Putamen (tissue), 1 donor: Measurements from ENCODE around the gene APC2.
"Not testable (repeated sequence)": the region's sequence is repeated elsewhere in the genome, so short reads cannot be mapped to it uniquely, and the experiment has no call there.

ENCODE experiments used
- DNase-seq: peaks from one replicate; pipeline ENCODE4 v3.0.0-alpha.2; 2016; ENCODE audit warnings: low spot score

APC2 gene

DNA sequence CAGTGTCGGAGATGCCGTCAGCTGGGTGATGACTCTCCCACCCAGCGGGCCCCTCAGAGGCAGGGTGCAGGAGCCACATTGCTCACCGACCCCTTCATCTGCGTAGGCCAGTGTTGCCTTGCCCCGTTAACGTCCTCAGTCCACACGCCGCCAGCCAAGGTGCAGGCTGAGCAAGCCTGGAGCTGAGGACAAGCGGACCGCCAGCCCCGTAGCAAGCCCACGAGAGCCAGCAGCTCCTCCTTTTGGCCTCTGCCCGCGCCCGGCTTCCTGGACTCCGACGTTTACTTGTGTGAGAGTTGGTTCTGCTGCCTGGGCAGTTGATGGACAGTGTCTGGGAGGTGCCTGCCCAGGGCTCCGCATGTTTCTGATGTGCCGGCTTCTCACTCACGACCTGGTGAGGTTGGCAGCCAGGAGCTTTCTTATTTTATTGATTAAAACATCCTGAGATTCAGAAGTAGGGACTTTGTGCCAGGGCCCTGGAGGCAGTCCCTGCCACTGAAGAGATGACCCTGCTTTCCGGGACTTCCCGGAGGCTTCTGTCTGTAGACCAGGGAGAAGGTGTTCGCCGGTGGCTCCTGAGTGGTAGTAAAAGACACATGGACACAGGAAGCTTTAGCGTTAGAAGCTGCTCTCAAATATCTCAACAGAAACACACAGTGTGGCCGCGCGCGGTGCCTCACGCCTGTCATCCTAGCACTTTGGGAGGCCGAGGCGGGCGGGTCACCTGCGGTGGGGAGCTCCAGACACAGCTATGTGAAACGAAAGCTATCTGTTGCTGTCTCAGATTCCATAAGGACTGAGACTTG is 36.7 kb upstream of the APC2 start:
- DNase-seq = no peak

DNA sequence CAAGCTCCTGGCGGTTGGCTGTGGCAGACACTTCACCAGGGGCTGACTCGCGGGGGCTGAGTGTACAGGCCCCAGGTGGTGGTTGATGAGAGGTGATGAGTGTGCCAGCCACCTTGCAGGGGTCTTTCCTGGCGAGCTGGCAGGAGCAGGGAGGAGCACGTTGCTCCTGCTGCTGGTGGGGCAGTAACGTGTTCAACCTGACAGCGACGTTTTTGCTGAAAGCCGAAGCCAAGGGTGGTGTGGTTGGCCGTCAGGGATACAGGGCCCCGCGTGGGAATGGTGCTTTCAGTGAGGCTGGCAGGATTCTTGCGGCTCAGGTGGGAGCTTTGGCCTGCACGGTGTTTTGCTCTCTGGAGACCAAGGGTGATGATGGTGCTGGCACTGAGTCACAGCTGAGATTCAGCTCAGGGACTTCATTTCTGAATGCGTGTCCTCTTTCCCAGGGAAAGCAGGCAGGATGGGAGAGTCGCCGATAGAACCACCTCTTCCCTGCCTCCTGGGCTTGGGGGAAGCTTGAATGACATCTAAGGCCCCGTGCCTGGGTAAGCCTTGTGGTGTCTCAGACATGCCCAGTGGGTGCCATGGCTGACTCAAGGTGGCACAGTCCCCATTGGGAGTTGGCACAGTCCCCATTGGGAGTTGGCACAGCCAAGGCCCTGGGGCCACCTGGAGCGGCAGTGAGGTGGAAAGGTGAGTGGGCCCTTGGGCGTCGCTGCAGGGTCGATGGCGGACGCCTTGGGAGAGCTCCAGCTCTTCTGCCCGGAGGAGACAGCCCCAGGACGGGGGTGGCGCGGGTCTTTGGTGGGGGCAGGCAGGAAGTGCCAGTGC is 33.7 kb upstream of the APC2 start:
- no peak for DNase-seq

- DNase-seq = no peak
These were observed 32.8 kb upstream of the APC2 start for GRCh38 chr19:1417145-1417544.

DNA sequence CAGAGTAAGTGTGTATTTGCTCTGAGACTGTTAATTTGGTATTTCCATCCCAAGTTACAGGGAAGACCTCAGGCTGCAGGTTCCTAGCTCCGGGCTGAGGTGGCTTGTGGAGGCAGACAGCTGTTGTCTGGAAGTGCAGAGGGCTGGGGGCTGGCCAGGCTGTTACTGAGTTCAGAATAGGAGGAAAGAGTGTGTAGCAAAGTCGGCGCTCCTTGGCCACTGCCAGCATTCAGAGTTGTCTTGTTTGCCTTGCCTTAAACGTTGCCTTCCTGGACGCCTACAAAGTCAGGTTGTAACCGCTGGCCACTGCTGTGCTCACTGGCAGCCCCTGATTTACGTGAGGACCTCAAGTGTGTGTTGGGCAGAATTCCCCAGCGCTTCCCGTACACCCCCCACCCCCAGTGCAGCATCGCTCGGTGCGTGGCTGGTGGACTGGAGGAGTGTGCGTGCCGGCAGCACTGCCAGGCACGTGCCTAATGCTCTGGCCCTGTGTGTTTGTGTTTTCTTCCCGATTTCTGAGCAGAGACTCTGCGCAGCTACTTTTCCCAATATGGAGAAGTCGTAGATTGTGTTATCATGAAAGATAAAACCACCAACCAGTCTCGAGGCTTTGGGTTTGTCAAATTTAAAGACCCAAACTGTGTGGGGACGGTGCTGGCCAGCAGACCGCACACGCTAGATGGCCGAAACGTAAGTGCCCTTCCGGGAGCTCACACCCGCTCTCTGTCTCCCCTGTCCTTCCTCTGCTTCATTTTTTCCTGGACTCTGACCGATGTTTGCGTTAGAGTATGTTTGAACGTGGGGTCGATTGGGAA is 32.0 kb upstream of the APC2 start:
- no peak for DNase-seq

GRCh38 chr19:1418496-1418775 is 31.5 kb upstream of the APC2 start:
- no peak for DNase-seq

- DNase-seq = no peak
These were observed 30.8 kb upstream of the APC2 start for GRCh38 chr19:1418951-1419738.

DNA sequence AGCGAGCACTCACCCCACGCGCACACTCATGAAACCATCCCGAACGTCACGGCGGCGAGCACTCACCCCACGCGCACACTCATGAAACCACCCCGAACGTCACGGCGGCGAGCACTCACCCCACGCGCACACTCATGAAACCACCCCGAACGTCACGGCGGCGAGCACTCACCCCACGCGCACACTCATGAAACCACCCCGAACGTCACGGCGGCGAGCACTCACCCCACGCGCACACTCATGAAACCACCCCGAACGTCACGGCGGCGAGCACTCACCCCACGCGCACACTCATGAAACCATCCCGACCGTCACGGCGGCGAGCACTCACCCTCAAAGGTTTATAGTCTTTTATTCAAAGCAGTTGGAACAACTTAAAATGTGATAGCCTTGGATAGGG is 29.8 kb upstream of the APC2 start:
- DNase-seq = not testable (repeated sequence)

GRCh38 chr19:1420590-1420989 is 29.3 kb upstream of the APC2 start:
- no peak for DNase-seq

DNA sequence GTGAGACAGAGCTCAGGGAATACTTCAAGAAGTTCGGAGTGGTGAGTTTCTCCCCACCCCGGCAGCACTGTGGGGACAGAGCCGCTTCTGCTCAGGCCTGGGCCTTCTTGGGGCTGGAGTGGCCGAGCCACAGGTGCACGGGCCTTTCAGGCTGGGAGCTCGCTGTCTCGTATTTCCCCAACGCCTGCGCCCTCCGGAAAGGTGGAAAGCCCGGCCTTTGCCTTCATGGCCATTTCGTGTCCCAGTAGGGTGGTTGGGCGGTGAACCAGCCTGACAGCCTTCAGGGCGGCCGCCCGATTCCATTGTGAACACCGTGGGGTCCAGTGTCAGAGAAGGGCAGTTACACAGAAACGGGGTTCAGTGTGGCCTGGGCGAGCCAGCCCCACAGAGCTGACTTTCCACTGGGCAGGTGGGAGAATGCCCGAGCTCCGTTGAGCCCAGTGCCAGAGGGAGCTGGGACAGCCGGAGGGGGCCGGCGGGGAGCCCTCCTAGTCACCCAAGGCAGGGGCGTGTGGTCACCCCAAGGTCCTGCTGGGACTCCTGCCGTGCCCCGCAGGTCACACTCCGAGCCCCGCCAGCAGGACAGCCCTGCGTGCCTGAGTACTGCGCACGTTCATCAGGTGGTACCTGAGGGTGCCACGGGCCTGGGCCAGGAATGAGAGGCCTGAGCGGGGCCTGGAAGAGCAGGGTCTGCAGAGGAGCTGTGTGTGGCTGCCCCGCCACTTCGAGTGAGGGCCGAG is 28.5 kb upstream of the APC2 start:
- no peak for DNase-seq

DNA sequence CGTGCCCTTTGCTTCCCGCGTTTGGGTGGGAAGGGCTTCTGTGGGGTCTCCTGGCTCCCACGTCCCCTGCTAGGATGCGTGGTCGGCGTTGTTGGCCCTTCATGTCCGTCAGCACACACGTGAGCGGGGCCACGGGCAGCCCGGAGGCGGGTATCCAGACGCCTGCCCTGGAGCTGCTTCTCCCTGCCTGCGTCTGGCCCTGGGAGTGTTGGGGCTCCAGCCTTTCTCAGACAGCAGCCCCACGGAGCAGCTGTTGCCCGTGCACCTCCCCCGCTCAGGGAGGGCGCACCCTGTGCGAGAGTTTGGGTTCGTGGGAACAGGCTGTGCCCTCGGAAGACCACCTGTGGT is 28.0 kb upstream of the APC2 start:
- no peak for DNase-seq

DNA sequence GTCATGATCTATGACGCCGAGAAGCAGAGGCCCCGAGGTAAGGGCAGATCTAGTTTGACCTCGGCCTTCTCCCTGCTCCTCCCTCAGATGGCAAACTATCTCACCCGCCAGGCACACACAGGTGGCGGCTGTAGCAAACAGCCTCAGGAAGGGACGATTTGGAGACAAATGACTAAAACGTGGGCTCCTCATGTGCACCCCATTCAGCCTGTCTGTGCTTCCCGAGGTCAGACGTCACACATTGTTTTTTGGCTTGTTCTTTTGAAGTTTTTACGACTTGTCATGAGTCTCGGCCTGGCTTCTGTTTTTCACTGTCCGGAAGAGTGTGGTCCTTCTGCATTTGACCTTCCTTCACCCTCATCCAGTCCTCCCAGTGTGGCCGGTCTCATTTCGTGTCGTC is 27.6 kb upstream of the APC2 start:
- DNase-seq = no peak

- DNase-seq = no peak
These were observed 27.0 kb upstream of the APC2 start for GRCh38 chr19:1422943-1423342.

GRCh38 chr19:1423436-1424191 is 26.3 kb upstream of the APC2 start:
- DNase-seq = no peak

DNA sequence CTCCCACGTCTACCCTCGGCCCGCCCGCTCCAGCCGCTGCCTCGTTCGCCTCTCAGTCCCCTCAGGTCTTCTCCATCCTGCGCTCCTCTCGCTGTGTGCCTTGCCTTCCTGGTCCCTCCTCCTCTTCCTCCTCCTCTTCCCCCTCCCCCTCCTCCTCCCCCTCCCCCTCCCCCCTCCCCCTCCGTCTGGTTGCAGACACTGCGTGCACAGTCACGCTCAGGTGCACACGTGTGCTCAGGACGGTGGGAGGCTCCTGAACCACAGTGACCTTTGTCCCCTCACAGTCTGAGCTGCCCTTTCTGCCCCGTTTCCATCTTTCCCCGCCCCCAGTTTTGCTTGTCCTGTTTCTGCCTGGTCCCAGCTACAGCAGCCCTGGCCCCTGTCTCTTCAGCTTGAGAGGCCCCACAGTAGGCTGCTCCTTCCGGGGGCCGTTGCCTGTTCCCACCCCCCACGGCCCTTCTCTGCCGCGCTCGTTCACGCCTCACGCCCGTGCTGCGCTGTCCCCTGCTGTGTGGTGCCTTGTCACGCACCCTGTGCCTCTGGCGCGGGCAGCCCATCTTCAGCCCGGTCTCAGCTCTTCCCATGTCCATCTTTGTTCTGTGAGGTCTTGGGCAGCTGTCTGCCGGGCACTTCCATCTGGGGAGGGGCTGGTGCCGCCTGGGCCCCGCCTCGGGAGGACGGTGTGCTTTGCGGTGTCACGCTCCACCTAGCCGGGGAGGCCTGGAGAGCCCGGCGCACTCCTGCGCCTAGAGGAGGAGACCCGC is 25.5 kb upstream of the APC2 start:
- DNase-seq = no peak

DNA sequence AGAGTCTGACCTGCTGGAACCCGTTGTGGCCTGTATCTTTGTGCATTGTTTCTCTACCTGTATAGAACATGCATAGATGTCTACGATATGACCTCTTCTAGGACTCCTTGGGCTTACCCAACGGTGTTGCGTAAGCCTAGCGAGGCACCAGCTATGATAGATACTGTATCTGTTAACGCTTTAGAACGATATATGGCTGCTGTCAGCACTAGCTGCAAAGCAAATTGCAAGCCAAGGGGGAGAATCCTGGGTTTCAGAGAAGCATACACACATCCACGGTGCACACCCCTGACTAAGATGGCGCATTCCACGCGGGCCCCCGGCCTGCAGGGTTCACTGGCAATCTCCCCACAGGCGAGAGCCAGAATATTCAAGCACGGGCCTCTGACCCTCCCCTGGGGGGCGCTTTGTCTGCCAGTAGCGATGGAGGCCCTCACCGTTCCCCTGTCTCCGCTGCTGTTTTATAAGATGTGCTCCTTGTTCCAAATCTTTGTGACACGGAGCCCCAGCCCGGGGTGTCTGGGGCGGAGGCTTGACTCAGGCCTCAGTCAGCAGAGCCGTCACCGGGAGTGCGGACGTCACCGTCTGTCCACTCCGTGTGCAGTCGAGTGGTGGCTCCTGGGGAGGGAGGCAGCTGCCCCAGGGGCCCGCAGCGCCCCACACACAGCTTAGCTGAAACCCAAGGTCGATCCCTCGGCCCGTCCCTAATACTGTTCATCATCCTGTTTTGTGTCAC is 24.7 kb upstream of the APC2 start:
- DNase-seq = no peak

- DNase-seq = no peak
These were observed 24.0 kb upstream of the APC2 start for GRCh38 chr19:1425902-1426301.

DNA sequence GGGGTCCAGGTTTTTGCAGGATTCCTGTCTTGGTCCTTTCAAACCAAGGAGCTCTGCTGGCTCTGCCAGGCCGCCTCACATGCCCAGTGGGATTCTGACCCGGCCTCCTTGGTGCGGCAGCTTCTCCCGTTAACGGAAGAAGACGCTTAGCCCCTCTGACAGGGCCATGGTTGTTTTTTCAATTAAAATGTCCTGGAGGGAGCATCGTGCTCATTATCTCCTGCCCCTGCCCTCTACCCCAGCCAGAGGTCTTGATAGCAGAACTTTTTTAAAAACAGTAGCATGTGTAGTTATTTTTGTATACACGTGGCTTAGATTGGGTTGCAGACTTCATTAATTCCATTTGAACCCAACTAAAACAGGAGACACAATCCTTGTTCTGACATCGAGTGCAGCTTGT is 23.2 kb upstream of the APC2 start:
- no peak for DNase-seq

GRCh38 chr19:1427221-1427920 is 22.6 kb upstream of the APC2 start:
- no peak for DNase-seq
